ENCODE measurements around the gene SASH1.

The SASH1 gene

DNA sequence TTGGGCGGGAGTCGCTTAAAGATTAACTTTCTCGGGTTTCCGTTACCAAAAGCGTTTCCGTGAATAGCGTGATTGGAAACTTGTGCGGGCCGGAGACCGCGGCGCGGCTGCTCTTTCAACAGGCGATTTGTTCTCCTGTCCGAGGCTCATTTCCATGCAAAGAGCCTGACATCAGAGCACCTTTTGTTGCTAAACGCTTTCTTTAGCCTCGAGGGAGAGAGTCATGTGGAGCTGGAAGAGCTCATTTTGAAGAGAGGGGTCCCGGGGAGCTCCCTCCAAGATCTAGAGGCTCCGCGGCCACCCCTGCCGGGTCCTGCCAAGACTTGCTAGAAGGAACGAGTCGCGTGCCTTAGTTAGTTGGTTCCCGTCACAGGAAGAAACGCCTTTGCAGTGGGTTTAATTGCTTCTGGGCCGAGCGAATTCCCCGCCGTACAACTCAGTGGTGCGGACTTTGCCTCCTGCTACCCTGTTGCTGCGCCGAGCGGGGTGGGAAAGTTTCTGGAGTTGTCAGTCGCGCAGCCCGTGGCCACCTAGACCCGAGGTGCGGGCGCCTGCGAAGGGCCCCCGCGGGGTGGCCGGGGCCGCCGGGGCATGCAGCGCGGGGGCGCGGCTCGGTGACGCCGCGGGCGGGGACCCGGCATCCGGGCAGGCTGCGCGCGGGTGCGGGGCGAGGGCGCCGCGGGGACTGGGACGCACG is at the start of gene SASH1:
TSS of gene SASH1 (plus strand) at position 489 of the 697 bp plus-strand sequence. CDS start 230 bp downstream, outside the sequence.
- DNase-seq = peak; percentile 78

DNA sequence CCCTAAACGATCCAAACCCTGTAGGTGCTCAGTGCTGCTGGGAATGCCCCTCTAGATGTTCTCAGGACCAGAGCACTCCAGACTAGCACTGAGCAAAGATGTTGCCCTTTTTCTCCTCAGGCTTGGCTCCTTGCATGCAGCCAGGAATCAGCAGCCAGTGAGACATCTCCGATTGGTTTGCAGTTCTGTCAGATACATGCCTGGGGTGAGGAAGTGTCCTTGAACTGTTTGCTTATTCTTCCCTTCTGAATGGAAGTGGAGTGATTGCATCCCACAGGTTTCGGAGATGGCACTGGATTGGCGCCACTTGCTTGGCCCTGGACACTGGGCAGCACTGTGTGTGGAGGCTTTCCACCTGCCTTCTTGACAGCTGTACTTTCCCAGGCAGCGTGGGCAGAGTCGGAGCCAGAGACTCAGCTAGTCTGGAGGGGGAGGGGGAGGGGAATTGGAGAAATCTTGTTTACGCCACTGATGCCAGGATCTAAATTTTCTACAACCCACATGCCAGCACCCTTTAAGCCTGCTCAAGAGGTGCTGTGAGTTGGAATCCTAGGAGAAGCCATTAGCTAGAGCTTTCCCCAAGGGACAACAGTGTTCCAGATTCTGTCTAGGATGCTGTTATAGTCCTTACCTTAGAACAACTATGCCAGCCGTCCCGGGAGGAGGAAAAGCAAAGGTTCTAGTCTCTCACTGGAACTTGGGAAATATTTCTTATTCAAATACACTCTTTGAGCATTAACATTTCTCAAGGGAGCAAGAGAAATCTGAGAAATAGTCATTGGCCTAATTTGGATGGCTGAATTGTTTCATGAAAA is 49.2 kb upstream of the SASH1 start:
- no peak for DNase-seq

DNA sequence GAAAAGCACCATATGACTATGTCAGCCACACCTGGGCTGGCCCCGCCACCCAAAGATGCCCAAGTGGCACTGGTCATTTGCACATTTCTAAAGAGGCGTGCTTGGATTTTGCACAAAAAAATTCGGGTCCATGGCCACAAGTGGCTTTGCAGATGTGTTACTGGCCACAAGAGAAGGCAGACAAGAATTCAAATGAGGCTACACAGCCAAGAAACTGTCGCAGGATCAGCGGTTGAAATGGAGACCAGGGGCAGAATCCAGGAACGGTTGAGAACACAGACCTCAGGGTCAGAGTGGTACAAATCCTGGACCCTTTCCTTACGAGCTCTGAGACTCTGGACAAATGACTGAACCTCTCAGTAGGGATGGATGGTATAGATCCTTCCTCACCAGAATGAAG is 48.6 kb upstream of the SASH1 start:
- no peak for DNase-seq

DNA sequence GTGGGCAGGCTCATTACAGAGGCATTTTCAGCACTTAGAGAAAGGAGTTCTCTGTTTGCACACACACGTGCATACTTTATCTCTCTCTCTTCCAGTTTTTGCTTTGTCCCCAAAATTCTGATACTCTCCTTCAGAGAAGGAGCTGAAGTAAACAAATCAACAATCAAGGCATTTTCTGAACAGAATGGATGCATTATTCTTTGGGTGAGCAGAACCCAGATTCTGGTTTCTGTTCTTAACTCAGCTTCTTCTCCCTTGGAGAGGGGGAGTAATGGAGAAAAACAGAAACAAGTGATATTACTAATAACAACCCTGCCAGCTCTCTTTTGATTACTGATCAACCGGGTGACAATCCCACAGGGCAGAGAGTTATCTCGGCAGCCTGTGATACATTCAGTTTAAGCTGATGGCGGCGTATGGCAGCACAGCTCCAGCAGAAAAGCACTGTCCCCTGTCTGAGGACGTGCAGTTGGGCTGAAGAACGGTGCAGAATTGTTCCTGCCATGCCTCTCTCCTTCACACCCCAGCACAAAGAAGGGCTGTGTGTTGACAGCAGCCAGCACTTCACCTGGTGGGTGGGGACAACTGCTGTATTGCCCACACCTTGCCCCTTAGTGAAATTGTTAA is 47.3 kb upstream of the SASH1 start:
- no peak for DNase-seq

DNA sequence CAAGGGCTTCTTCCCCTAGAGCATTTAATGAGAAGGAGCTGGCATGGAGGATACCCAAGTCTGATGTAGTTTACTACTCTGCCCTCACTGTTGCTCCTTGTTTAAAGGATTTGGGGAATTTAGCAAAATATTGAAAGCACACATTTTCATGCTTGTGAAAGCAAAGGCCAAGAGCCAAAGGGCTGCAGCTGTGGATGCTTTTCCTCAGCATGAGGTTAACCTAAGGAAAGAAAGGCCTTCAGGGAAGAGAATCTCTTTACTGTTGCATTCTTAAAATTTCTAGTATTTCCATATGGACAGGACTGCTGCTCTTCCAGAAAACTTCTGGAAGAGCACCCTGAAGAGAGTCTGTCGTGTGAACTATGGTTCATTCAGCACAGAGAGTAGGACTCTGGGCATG is 45.9 kb upstream of the SASH1 start:
- no peak for DNase-seq

DNA sequence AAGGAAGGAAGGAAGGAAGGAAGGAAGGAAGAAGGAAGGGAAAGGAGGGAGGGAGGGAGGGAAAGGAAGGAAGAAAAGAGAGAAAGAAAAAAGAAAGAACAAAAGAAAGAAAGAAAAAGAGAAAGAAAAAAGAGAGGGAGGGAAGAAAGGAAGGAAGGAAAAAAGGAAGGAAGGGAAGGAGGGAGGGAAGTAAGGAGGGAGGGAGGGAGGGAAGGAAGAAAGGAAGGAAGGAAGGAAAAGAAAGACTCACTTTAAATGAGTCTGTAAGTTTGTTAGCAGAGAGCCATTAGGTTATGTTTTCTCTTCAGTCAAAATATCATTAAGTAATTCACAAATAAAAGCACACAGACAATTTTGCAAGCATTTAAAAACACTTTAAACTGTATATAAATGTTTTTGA is 44.0 kb upstream of the SASH1 start:
- no peak for DNase-seq

DNA sequence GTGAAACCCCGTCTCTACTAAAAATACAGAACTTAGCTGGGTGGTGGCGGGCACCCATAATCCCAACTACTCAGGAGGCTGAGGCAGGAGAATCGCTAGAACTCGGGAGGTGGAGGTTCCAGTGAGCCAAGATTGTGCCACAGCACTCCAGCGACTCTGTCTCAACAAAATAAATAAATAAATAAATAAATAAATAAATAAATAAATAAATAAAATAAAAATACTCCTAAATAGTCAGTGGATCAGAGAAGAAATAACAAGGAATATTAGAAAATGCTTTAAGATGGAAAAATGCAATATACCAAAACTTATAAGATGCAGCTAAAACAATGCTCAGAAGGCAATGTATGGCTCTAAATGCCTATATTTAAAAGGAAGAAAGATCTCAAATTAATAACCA is 39.0 kb upstream of the SASH1 start:
- no peak for DNase-seq

DNA sequence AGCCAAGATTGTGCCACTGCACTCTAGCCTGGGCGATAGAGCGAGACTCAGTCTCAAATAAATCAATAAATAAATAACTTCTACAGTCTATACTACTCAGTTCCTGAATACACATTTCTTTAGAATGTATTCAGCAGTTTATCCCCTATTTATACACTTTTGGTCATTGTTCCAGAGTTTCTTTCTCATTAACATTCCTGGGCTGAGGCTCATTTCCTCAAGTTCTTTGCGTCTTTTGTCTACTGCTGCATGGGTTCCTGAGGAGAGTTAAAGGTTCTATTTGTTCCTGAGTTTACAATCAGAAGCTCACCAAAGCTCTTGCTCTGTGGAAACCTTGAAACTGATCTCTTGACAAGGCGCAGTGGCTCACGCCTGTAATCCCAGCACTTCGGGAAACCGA is 37.7 kb upstream of the SASH1 start:
- DNase-seq = peak; percentile 61

DNA sequence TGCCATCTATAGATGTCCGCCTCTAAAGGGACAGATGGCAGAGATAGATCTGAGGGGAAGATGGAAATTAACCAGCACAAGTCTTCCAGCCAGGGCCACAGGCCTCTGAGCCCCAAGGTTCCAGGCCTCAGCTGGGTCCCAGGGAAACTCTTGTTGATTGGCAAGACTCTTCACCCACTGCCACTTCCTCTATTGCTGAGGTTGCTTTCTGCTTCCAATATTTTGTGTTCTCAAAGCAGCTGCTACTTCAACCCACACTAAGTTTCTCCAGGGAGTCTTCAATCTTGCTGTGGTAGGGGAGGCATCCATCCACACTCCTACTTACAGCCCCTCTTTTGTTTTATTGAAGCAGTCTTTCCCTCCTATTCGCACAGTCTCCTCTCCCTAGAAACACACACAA is 36.4 kb upstream of the SASH1 start:
- no peak for DNase-seq

DNA sequence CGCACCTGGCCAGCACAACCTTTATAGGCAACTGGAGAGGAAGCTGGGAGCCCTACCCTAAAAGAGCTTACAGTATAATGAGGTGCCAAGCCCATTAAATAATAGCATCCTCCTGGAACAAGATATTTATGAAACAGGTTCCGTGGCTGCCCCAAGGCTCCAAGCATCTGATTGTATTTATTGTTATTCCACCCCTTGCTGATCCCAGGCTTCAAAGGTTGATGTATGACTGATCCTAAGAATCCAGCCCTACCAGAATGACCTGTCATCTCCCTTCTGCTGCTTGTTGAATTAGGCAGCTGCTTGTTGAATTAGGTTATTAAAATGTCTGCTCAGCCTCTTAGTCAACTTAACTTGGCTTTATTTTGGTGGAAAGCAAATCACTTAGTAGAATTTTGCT is 35.2 kb upstream of the SASH1 start:
- no peak for DNase-seq

DNA sequence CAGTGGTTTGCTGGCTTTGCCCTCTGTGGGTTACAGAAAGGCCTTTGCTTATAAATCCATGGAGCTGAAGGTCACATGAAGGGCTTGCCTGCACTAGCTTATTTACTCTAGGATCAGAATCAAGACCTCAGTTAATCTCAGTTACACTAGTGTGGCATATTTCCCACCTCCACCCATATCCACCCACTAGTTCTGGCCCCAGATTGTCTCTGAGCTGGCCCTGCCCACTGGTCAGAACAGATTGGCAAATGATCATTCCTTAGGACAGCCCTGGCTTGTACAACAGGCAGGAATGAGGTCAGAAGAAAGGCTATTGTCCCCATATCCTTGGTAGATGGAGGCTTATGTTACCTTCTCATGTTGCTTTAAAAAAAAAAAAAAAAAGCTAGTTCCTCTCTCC is 33.3 kb upstream of the SASH1 start:
- DNase-seq = no peak

DNA sequence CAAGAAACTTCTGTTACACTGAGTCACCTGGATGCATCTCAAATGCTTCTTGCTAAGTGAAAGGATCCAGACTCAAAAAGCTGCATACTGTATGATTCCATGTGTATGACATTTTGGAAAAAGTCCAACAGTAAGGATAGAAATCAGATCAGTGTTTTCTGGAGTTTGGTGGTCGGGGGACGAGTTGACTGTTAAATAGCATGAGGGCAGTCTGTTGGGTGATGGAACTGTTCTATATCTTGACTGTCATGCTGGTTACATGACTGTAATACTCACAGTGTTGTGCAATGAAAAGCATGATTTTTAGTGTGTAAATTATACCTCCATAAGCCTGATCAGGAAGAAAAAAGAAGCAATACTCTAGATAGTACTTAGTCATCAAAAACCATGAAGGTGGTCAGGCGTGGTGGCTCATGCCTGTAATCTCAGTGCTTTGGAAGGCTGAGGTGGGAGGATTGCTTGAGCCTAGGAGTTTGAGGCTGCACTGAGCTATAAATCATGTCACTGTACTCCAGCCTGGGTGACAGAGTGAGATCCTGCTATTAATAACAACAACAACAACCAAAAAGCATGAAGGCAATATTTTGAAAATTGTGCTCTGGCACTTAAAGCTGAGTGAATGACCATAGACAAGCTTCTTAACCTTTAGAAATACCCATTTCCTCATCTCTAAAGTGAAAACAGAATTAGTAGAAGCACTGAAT is 30.5 kb upstream of the SASH1 start:
- no peak for DNase-seq

DNA sequence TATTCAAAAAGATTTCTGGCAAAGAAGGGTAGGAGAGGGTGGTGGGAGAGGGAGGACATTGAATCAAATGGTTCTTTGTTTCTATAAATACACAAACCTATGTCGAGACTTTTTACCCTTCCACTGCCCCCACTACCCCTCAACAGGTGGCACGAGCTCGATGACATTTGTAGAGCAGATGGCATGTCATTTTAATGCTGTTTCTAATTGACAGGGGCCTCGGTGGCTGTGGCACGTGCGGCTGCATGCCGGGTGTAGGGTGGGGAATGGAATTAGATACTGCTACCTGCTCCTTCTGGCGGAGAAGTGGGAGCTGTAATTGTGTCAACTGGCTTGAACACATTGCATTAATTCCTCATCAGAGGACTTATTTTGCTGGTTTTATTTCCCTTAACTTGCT is 29.1 kb upstream of the SASH1 start:
- DNase-seq = no peak

DNA sequence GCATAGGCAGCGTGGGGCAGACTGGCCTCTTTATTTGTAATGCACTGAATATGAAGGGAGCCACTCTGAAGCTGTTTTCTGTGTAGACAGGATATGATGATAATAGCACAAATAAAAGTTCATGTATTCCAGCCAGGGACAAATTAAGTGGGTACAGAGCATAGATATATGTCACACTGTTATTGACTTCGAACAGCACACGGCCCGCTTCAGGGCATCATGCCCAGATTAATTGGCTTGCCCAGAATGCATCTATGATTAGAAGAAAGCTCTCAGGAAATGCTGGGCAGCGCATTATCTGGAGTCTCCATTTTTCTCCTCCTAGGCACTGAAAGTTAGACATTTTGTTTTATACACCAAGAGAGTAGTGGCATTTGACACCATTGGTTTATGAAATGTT is 26.3 kb upstream of the SASH1 start:
- DNase-seq = no peak

DNA sequence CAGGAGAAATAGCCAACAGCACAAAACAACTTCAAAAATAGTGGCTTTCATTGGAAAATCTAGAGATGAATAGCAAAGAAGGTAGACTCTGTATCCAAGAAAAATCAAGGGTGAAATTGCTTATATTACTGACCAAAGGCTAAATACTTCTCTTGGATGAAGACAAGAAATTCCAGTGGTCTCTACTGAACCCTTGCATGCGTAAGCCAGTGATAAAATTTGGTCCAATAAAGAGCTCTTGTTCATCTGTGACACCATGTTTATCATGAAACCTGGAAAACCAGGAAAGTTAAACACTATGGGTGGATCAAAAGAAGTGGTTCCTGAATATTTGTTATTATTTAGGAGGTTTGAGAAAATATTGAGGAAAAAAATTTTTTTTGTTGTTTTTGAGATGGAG is 25.6 kb upstream of the SASH1 start:
- no peak for DNase-seq

DNA sequence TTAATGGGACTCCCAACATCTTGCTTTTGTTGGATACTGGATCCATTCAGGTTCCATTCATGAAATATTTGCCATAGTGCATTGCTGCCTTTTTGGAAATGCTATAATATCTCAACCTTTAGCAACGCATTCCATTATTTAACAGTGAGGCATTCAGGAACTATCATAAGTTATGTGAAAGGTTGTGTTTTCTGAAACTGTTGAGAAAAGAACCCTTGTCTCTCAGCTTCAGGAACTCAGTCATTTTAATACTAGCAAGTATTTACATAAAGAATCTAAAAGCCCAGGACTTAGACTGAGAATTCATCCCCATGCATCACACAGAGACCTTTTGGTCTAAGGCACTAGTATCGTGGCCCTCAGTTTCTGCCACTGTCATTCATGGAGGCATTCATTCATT is 24.9 kb upstream of the SASH1 start:
- no peak for DNase-seq

DNA sequence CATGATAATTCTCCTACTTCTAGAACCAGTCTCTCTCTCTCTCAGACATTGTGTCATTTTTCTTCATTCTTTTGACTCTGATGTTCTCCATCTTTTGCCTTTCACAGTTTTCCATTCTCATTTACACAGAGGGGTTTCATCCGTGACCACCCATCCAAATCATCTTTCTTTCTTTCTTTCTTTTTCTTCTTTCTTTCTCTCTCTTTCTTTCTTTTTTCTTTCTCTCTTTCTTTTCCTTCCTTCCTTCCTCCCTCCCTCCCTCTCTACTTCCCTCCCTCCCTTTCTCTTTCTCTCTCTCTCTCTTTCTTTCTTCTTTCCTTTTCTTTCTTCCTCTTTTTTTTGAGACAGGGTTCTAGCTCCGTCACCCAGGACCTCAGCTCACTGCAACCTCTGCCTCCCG is 19.9 kb upstream of the SASH1 start:
- no peak for DNase-seq

DNA sequence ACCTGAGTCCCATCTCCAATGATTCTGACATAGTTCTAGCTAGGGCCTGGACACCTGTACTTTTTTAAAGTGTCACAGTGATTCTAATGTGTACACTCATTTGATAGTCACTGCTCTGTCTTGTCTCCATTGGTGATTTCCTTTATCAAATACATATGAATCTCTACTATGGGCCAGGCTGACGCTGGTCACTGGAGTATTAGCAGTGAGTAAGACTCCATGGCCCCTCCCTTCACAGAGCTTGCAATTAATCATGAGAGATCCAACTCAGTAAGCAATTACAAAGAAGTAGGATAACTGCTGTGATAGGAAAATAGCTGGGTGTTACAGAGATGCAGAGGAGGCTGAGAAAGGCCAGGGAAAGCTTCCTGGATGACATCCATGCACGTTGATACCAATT is 19.3 kb upstream of the SASH1 start:
- peak; percentile 76 for DNase-seq

DNA sequence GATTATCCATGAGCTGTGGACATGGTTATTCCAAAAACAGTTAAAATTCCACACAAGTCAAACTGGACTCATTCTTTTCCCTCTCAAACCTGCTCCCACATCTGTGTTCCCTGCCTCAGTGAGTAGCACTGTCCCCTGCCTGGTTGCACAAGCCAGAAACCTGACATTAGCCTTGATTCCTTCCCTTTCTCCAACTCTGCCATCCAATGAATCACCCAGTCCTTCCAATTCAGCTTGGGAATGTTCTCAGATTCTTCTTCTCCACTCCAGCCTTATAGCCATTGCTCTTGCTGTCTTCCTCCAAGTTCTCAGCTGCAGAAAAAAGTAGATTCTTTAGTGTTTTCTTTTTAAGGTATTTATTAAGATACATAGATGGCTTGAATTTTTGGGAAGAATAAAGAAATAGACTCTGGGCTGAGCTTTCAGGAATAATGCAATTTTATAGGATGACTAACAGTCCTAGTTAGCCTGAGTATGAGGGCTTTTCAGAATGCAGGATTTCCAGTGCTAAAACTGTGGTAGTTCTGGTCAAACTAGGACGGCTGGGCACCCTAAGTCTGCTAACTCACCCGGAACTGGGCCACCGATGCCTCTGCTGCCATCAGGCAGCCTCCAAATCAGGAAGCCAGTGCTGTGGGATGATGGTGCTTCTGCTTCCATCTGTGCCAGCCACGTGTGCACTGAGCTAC is 18.2 kb upstream of the SASH1 start:
- peak; percentile 81 for DNase-seq

DNA sequence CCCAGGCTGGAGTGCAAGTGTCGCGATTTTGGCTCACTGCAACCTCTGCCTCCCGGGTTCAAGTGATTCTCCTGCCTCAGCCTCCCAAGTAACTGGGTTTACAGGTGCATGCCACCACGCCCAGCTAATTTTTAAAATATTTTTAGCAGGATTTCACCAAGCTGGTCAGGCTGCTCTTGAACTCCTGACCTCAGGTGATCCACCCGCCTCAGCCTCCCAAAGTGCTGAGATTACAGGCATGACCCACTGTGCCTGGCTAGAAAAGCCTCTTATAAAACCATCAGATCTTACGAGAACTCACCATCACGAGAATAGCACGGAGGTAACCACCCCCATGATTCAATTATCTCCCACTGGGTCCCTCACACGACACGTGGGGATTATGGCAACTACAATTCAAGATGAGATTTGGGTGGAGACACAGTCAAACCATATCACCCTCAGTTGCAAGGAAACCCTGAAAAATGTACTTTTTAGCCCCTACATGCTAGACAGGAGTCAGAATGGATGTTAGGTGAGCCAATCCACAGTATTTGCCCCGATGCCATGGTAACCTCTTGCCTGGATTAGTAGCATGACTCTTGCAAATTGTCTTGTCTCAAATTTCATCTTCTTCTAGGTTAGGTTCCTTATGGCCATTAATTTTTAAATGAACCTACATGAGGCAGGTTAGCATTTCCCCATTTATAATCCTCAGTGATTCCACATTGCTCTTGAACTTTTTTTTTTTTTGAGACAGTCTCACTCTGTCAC is 17.1 kb upstream of the SASH1 start:
- no peak for DNase-seq

DNA sequence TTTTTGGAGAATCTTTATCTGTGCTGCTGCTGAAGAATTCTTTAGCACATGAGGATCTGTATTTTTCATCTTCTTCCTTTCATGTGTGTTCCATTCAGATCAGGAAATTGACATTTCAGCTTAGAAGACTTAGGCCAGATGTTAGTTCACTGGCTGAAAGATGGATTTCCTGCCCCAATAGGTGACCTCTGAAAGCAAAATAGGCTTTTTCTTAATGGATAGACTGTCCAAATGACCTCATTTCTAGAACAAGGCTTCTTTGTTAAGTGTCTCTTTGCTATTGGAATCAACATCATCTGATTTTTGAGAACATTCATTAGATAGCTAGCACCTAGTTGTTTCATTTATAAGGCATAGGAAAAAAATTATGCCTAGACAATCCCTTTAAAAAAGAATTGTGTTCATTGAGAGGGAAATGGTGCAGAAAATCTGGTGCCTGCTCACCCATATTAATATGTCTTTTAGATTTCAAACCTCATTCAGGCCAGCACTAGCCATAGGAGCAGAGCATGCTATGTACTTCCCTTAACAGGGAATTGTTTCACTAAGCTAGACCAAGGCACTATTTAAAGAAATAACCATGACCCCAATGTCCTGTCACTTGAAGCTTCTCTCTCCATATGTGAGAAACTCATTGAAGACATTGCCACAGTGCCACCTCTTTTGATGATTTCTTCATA is 13.6 kb upstream of the SASH1 start:
- no peak for DNase-seq

All from EL (cell line).